GM21515 (cell line): ENCODE results near the gene MSI2.

ENCODE experiments used
- ATAC-seq: cut with Tn5 transposase; IDR thresholded peaks from one replicate; pipeline ENCODE4 v1.9.1; 2021; ENCODE audit not compliant: unreplicated experiment

MSI2 gene

DNA sequence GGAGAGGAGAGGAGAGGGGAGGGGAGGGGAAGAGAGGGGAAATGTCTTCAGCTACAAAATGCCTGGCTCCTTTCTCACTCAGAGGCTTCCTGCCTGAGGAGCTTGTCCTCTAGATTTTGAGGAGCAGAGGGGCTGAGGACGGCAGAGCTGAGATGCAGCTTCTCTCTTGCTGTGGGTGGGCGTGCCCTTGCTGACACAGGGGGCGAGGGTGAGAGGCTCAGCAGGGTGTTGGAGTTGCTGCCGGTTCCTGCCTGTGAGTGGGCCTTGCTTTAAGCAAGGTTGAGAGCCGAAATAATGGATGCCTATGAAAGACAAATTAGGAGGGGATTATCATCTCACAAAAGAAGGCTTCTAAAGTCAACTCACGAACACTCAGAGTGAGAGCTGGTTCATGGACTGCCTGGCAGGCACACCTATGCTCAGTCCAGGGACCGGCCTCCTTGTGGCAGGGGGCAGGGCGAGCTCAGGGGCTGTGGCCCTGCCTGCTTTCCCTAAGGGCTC lies 215.6 kb downstream of the MSI2 start:
- no peak for ATAC-seq

DNA sequence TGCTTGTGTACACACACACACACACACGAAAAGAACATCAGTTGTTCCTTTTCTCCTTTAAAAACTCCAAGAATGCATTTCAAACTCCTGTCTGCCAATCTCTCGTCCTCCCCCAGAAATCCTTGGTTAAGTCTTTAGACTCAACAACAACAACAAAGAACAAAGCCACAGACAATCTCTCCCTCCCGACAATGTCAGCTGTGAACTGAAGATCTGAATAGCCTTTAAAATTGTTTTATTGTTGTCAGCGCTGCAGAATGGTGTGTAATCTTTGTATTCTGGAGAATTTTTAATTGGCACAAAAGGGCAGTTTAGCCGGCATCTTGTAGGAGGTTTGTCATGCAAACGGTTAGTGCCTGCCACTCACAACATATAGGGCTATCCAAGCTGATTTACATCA lies 219.5 kb downstream of the MSI2 start:
- ATAC-seq = no peak

GRCh38 chr17:57477522-57478362 lies 221.4 kb downstream of the MSI2 start:
- ATAC-seq = no peak

GRCh38 chr17:57478478-57479250 lies 222.3 kb downstream of the MSI2 start:
- ATAC-seq = no peak

GRCh38 chr17:57480438-57481196 lies 224.3 kb downstream of the MSI2 start:
- no peak for ATAC-seq

- ATAC-seq = no peak
These were observed 225.6 kb downstream of the MSI2 start for GRCh38 chr17:57481910-57482391.

DNA sequence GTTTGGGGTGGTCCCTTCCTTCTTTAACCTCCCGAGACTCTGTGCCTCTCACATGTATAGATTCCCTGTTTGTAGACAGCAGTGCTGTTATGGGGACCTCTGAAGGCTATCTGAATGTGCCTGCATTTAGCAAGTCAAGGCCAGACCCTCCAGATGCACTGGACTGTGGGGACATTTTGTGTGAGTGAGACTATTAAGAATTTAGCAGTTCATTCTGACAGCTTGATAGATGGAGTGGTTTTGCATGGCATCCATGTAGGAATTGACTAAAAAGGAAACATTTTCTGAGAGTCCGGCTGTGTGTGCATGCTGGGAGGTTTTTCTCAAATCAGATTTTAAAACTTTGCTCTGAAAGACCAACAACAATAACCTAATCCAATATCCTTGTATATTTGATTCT lies 226.3 kb downstream of the MSI2 start:
- ATAC-seq = no peak

- no peak for ATAC-seq
These were observed 227.9 kb downstream of the MSI2 start for GRCh38 chr17:57484081-57484666.

DNA sequence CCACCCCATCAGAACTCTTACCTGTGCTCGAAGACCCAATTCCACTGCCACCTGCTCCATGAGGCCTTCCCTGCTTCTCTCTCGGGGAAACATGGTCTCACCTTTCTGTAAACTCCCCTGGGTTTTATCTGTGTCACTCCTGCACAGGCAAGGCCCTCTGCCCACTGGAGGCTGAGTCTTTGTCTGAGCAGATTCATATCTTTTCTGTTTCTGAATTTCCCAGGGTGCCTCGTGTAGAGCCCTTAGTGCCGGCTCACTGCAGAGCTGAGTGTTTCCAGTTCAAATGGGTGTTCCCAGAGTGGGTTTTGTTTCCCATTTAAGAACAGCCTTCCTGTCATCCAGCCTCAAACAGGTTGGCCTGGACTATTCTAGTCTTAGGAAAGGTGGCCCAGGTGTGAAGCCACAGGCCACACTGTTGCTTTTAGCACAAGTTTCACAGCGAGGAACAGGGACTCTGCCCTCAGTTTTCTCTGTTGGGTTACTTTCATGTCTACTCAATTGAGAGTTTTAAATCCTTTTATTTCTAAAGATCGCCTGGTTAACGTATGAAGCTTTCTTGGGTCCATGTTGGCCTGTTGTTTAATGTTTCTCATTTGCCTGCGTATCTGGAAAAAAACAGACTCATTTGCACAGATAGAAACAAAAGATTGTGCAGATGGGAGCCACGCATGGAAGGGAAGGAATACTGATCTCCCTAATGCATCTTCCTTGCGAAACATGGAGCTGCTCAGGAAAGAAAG lies 228.7 kb downstream of the MSI2 start:
- no peak for ATAC-seq

GRCh38 chr17:57485566-57485865 lies 229.2 kb downstream of the MSI2 start:
- no peak for ATAC-seq

DNA sequence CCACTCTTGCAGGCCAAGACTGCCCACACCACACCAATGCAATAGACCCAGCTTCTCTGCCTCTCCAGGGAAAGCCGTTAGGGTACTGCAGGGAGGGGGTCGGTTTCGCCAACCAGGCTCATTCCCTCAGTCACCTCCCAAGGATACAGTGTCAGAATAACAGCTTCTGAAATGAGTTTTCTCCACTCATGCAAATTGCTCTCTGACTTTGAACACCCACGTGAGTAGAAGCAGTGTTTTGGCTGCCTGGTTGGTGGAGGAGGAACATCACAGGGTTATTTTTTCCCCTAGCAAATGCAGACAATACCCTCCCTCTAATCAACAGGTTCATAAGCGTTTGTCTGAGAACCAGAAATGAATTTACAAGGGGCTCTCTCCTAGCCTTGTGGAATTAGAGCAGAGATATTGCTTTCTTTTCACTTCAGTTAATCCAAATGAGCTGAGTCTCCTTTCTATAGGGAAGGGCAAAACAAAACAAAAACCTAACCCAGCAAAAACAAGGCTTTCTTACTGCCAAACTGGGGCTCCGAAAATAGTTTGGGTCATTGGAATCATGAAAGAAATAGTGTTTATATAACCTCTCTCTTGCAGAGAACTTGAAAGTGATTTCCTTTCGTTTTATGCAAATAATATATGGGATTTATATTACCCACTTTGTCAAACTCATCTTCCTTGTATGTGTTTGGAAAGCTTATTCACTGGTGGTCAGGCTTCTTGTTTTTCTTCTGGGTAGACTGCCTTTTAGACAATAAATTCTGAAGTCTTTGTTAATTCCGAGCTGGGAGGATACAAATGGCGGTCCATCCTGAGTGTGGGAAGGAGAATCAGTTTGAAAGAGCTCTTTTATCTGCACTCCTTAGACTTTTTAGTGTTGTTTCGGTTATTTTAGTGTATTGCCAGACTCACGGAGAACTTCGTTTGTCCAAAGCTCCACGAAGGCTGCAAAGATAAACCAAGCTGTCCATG lies 229.9 kb downstream of the MSI2 start:
- ATAC-seq = no peak

DNA sequence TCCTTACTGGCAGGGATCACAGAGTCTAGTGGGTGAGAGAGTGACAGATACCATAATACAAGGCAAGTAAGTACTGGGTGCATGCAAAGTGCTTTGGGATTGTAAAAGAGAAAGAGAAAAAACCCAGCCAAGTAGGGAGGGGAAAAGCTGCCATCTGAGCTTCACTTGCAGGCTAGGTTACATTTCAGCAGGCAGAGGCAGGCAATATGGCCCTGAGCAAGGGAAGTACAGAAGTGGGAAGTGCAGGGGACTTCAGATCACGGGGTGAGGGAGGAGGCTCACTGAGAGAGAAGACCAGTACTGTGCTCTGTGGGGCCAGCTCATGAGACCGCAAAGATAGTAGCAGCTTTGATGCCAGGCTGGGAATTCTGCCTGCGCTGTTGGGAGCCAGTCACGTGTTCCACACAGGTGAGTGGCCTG lies 230.6 kb downstream of the MSI2 start:
- ATAC-seq = no peak

GRCh38 chr17:57487573-57487972 lies 231.2 kb downstream of the MSI2 start:
- no peak for ATAC-seq

- ATAC-seq = no peak
These were observed 232.5 kb downstream of the MSI2 start for GRCh38 chr17:57488856-57489255.

GRCh38 chr17:57489321-57489720 lies 233.0 kb downstream of the MSI2 start:
- no peak for ATAC-seq

DNA sequence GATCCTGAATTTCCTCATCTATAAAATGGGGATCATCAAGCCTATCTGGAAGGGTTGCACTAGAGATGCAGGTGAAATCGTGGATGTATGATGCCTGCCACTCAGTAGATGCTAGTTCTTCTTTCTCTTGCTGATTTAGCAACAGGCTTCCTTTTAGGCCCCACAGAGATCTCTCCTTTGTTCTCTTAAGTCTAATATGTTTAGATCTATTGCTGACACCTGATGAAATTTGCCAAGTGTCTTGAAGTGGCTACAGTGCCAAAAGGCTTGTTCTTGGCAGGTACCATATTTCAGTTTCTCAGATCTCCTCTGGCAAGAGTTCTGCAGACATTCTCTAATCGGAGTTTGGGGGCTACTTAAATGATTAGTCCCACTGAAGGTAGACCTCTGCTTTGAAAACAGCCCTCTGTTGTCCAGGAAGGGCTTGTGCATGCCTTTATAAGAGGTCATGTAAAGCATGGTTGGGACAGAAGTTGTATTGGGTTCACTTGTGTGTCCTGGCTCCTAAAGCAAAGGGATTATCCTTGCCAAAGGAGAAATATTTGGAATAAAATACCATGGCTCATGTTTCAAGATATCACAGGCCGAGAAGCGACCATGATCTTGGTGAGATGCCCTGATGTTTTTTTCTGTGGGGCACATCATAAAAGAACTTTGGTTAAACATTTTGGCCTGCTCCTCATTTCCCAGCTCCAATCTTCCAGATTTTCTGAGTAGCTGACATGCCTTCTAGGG lies 234.0 kb downstream of the MSI2 start:
- no peak for ATAC-seq

- no peak for ATAC-seq
These were observed 234.6 kb downstream of the MSI2 start for GRCh38 chr17:57490890-57491289.

GRCh38 chr17:57493171-57493570 lies 236.8 kb downstream of the MSI2 start:
- ATAC-seq = no peak
